ACC112 (cell line): Measurements from ENCODE around the gene PDIK1L.

Source experiments
- H2AFZ ChIP-seq: fragments of 200-600 bp; sonication (generic); one replicate; pipeline ENCODE4 v1.6.0; 2017; ENCODE audit warnings: antibody characterized with exemption, low read length; ENCODE audit not compliant: unreplicated experiment
- H3K27ac ChIP-seq: fragments of 200-600 bp; sonication (generic); 2 replicates; pipeline ENCODE4 v1.5.1; 2014; ENCODE audit warnings: low read depth, mild to moderate bottlenecking, antibody characterized with exemption, low read length, moderate library complexity
- H3K27me3 ChIP-seq: fragments of 200-600 bp; sonication (generic); 2 replicates; pipeline ENCODE4 v1.6.1; 2014; ENCODE audit warnings: mild to moderate bottlenecking, antibody characterized with exemption, low read length, moderate library complexity, mixed read lengths; ENCODE audit not compliant: insufficient read depth
- H3K36me3 ChIP-seq: fragments of 200-600 bp; sonication (generic); 2 replicates; pipeline ENCODE4 v1.6.1; 2016; ENCODE audit warnings: mild to moderate bottlenecking, antibody characterized with exemption, low read length, moderate library complexity, mixed read lengths; ENCODE audit not compliant: insufficient read depth
- H3K4me1 ChIP-seq: fragments of 200-600 bp; sonication (generic); one replicate; pipeline ENCODE4 v1.6.1; 2016; ENCODE audit warnings: low read length, mixed read lengths; ENCODE audit not compliant: insufficient read depth, unreplicated experiment, control insufficient read depth
- H3K4me3 ChIP-seq: fragments of 200-600 bp; sonication (generic); 2 replicates; pipeline ENCODE4 v1.5.1; 2014; ENCODE audit warnings: mild to moderate bottlenecking, low read depth, low read length
- H3K79me2 ChIP-seq: fragments of 200-600 bp; sonication (generic); one replicate; pipeline ENCODE4 v1.6.0; 2016; ENCODE audit warnings: low read length; ENCODE audit not compliant: control insufficient read depth, unreplicated experiment, insufficient read depth

Gene PDIK1L

DNA sequence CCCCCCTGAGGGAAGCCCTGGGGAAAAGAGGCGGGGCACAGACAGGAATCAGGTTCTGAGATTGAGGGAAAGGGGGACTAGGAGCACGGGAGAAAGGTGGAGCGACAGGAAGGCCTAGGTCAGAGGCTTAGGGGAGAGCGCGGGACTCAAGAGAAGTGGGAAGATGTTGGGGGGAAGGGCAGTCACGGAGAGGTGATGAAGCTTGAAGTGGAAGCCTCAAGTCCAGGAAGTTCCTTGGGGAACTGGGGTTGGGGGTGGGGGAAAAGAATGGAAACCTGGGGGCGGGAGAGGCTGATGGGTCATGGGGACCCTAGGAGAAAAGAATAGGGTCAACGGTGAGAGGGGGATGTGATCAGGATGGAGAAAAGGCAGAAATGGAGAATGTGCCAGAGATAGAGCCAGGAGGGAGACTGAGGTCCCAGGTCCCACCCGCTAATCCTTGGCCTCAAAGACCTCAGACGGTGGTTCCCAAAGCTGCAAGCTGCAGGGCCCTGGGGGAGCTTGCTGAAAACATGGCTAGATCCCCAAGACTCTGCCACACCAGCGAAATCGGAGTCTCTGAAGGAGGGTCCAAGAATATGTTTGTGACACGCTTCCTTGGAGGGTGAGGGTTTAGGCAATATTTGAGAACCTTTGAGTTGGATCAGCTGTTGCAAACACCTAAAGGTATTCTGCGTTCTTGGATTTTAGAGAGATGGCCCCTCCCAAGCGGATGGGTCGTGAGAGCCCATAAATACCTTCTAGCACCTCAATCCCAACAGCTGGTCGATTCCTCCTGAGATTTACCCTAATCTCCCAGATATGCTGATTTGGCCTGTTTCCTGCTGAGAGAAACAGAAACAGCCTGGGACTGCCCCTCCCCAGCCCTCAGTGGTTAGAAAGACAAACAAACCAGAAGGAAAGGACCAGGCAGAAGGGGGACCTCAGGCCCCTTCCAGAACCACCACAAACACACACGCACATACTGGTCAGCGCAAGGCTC, 53.5 kb downstream of the PDIK1L start:
- no peak overlapping the region for H3K27ac ChIP-seq
- peaks cover 11% of the 10 kb centered on the region for H3K4me1 ChIP-seq
- H2AFZ ChIP-seq = peak overlapping the region; percentile 75
- peaks cover 4% of the 10 kb centered on the region; the same call in 1 of the 2 replicates for H3K27me3 ChIP-seq
- H3K36me3 ChIP-seq = no peaks in the 10 kb centered on the region
- H3K4me3 ChIP-seq = no peak overlapping the region
- peaks cover 4% of the 10 kb centered on the region for H3K79me2 ChIP-seq

DNA sequence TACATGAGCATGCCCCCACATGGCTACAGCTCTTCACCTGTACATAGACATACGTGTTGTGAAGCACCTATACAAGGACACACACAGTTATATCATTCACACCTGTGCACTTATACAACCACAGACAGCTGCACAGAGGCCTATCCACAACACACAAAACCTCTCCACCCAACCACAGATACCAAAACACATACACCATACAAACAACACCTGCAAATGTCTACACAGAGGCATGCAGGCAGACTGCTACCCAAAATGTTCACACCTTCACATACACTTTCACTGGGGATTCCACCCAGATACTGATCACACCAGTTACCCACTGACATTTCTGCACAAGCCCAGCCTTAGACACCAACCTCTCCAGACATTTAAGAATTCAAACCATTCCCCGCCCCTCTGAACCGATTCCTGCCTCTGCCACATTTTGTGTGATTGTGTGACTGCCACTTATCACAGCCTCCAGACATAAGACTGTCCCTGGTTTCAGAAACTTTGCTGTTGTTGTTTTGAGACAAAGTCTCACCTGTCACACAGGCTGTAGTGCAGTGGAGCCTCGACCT, 55.2 kb downstream of the PDIK1L start:
- Histone ChIP-seq H3K4me1 (peaks cover 7% of the 10 kb centered on the region), H3K36me3 (no peaks in the 10 kb centered on the region), H3K79me2 (peaks cover 17% of the 10 kb centered on the region), H3K4me3 (no peak overlapping the region), H3K27me3 (peaks cover 4% of the 10 kb centered on the region; the same call in 1 of the 2 replicates), H2AFZ (no peak overlapping the region), H3K27ac (no peak overlapping the region)

DNA sequence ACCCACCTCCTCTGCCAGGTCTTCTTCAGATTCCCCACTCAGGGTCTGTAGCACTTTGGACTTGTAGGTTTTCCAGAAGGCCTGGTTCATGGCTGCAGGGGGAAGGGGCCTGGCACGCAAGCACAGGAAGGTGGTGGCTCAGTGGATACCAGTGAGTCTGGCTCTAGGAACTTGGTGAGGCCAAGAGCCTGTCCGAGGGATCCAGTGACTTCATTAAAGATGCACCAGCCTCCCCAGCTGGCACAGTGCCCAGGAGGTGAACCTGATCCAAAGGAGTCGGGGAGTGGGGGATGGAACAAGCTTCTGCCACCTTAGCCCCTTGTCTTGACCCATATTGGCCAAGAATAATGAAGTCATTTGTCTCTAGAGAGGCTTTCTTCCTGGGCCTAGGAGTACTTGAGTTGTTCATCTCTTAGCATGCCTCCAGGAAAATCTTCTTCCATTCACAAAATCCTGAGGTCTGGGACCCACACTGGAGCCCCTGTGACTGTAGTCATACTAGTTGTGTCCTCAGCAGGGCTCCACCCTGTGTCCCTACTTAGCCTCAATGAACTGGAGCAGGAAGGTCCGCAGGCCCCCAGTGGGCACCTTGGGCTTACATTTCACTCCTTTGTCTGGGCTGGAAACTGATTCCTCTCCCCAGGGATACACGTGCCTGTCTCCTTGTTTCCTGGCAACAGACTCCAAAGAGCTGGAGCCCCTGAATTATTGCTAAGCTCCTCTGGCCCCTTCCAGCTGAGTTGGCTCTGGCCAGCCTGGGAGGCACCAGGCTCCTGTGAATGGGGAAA, 57.0 kb downstream of the PDIK1L start, which contains the start of gene C1orf232:
Gene C1orf232 (minus strand): TSS at position 554 of the 788 bp plus-strand sequence. CDS start 464 bp downstream, at position 90.
- Histone ChIP-seq H3K4me1 (peaks cover 7% of the 10 kb centered on the region), H2AFZ (peak within 1 kb of the TSS; percentile 95), H3K79me2 (peaks cover 17% of the 10 kb centered on the region), H3K27me3 (peaks cover 4% of the 10 kb centered on the region; the same call in 1 of the 2 replicates), H3K4me3 (peak within 1 kb of the TSS; percentile 96), H3K36me3 (no peaks in the 10 kb centered on the region), H3K27ac (peak within 1 kb of the TSS; percentile 50; the same call in 1 of the 2 replicates)

DNA sequence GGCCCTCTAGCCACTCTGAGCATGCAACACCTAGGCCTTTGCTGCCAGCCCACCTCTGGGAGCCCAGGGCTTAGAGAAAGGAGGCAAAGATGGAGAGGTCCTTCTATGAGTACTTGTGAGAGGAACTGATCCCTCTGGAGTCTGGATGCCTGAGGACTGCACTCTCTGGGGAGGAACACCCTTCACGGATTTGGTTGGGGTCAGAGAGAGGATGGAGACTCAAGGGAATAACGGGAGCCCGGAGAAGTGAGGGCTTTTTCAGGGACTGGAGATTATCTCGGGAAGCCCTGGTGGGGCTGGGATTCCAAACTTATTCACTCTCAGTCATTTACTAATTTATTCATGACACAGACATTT, 57.6 kb downstream of the PDIK1L start:
- peak overlapping the region; percentile 95 for H2AFZ ChIP-seq
- H3K27me3 ChIP-seq = no peaks in the 10 kb centered on the region
- H3K4me1 ChIP-seq = peaks cover 7% of the 10 kb centered on the region
- peak overlapping the region; percentile 96 for H3K4me3 ChIP-seq
- no peak overlapping the region for H3K27ac ChIP-seq
- H3K36me3 ChIP-seq = no peaks in the 10 kb centered on the region
- H3K79me2 ChIP-seq = peaks cover 17% of the 10 kb centered on the region

DNA sequence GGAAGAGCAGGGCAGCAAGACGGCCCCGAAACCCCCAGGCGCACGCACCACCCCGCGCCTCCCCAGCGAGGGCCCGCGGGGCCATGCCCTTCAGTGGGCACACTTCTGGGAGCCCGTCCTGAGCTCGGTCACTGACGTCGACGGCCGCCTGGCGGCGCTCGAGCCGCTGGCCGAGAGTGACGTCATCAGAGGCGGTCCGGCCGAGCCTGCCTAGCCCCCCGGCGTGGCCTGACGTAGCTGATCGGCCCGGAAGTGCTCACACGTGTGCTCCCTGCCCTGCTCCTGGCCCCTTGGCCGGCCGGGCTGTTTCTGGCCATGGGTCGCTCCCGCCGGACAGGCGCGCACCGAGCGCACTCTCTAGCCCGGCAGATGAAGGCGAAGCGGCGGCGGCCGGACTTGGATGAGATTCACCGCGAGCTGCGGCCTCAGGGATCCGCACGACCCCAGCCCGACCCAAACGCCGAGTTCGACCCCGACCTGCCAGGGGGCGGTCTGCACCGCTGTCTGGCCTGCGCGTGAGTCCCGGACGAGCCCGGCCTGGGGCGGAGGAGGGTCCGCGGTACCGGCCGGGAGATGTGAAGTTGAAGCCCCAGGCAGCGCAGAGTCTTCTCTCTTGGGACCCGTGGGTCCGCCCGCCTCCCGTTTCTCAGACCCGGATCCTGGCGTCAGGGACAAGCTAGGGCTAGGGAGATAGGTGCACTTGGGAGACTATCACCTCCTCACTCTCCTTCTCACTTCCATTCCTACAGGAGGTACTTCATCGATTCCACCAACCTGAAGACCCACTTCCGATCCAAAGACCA, 58.2 kb downstream of the PDIK1L start, which contains the start of gene ZNF593:
Gene ZNF593 (plus strand): TSS at position 240 of the 803 bp plus-strand sequence. CDS start 76 bp downstream, at position 316.
- Histone ChIP-seq H3K79me2 (peaks cover 17% of the 10 kb centered on the region), H2AFZ (peak within 1 kb of the TSS; percentile 95), H3K27ac (peak within 1 kb of the TSS; percentile 50; the same call in 1 of the 2 replicates), H3K4me3 (peak within 1 kb of the TSS; percentile 96), H3K27me3 (no peaks in the 10 kb centered on the region), H3K36me3 (no peaks in the 10 kb centered on the region), H3K4me1 (peaks cover 7% of the 10 kb centered on the region)

DNA sequence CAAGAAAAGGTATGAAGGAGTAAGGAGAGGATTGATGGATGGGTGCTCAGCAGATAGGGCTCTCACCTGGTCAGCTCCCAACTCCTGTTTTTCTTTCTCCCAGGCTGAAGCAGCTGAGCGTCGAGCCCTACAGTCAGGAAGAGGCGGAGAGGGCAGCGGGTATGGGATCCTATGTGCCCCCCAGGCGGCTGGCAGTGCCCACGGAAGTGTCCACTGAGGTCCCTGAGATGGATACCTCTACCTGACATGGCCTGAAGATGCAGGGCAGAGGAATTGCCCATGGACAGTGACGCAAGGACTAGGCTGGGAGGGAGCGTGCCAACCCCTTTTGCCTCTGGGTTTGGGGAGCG, 58.8 kb downstream of the PDIK1L start:
- Histone ChIP-seq H3K79me2 (peaks cover 17% of the 10 kb centered on the region), H3K27ac (no peak overlapping the region), H3K36me3 (no peaks in the 10 kb centered on the region), H3K27me3 (no peaks in the 10 kb centered on the region), H3K4me1 (peaks cover 7% of the 10 kb centered on the region), H3K4me3 (peak overlapping the region; percentile 96), H2AFZ (peak overlapping the region; percentile 94)

DNA sequence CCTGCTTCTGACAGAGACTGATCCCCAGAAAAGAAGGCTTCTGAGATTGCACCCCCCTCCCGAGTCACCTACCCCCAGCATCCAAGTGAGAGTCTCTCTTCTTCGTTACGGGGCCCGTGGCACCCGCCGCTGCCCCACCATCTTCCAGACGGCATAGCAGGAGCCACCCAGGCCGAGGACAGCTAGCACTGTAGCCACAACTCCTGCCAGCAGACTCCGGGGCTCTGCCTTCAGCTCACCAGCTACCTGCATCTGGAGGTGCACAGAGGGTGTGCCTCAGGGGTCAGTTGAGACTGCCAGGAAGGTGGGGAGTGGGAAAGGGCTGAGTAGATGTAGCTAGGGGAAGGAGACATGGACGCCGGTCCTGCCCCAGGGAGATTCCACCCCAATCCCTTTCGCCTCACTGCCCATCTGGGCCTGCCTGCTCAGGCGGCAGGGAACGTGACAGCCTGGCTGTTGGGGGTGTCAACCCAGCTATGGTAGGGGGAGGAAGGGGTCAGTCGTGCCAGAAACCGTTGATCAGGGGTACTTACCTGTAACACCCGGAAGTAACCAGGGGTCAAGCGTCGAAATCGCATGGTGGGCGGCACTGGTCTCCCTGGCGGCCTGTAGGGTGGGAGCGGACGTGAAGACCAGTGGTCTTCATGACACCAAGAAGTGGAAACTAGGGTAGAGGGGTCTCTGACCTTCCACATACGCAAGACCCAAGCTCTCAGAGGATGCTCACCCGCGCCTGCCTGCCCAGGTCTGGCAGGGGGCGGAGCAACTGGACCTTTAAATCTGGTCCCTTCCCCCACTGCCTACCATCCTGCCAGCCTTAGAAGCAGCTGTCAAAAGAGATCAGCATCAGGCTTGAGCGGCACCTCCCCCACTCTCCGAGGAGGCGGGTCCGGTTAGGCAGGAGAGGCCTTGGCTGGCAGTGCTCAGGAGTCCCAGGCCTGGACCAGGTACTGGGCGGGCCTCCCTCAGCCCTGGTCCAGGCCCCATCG, 59.8 kb downstream of the PDIK1L start, which contains the start of gene ZNF593OS:
Gene ZNF593OS (minus strand): TSS at position 749 of the 989 bp plus-strand sequence. CDS start 171 bp downstream, at position 578.
- Histone ChIP-seq H3K4me1 (peaks cover 7% of the 10 kb centered on the region), H2AFZ (no peak within 1 kb of the TSS), H3K27ac (no peak within 1 kb of the TSS), H3K27me3 (no peaks in the 10 kb centered on the region), H3K4me3 (peak within 1 kb of the TSS; percentile 96), H3K79me2 (peaks cover 17% of the 10 kb centered on the region), H3K36me3 (no peaks in the 10 kb centered on the region)
